NOMO-1 treated with DMSO at 0.1 percent for 48 hours (cell line): ENCODE data around the gene ULK3.

ENCODE experiments used
- DNase-seq: peaks from one replicate; lab custom pipeline; 2025; ENCODE audit not compliant: unreplicated experiment; lab: John Stamatoyannopoulos, UW

ULK3 gene

DNA sequence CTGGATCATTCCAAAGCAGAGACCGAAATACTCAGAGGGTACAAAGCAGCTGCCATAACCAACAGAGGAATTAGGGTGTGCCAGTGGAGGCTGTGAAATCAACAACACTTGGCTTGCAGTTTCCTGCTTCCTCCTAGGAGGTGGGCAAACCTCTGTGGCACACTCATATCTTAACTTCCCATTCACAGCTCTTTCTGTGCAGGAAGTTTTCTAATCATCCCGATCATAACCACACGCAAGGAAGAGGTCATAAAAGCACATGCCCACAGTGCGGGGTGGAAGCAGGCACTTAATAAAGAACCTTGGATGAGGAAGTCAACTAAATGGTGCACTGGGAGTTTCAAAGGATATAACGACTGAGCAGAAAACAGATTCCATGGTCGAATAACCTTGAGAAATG, 25.1 kb upstream of the ULK3 start:
- peak; percentile 51 for DNase-seq

DNA sequence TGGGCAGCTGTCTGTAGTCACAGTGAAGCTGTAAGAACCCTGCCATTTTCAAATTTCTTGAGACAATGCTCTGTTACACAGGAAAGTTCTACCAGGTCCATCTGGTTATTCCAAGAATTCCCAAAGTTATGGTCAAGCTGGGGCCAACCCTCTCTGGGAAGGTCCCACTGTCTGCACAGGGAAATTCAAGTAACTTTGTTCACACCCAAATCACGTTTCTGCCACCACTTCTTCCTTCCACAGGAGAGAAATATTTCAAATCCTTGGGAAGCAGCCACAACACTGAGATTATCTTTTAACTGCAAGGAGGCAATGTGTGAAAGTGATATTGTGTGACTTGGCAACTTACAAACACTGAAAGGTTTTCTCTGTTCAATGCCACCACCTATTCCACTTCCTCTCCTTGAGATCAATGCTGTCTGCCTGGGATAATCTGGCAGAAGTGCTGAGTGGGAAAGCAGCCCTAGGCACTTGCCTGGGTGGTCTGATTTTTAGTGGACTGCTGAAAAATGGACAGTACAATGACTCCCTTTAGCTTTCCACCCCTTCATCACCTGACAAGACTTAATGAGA, 24.6 kb upstream of the ULK3 start:
- no peak for DNase-seq

DNA sequence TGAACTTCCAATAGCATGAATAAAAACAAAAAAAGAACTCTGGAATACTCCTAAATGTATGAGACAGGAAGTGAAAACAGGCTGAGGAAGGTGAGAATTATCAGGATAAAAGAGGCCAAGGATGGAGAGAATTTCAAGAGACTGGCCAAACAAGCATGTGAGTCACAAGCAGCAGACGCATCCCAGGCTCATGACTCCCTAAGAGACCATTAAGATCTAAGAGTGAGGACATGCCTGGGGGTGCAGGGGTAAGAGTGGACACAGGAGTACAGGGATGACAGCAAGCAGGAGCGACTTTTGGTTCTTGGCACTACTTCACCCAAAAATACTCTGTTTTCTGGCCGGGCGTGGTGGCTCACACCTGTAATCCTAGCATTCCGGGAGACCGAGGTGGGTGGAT, 23.1 kb upstream of the ULK3 start:
- no peak for DNase-seq

DNA sequence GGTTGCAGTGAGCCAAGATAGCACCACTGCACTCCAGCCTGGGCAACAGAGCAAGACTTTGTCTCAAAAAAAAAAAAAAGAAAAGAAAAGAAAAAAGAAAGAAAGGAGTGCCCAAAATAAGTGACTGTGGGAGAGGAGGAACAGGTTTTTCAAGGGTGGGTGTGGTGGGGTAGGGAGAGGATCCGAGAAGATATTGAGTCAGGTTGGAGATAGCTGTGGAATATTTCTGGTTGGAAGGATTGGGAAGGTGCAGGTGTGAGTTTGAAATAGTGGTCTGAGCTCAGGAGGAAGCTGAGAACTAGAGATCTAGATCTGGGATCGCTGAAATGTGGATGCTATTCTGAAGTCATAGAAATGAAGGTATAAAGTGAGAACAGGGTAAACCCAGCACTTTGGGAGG, 22.4 kb upstream of the ULK3 start:
- DNase-seq = no peak

DNA sequence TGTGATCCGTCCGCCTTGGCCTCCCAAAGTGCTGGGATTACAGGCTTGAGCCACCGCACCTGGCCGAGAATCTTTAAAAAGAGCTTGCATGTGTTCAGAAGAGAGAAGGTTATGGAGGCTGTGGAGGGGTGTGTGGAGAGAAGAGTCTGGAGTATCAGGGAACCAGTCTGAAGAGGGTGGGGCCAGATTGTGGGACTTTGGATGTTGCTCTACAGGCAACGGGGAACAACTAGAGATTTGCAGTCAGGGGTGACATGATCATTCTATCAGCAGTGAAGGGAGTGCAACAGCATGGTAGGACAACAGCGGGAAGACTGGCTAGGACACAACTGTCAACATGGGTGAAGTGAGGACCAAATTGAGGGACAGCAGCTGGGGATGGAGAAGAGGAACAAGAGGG, 21.3 kb upstream of the ULK3 start:
- no peak for DNase-seq

DNA sequence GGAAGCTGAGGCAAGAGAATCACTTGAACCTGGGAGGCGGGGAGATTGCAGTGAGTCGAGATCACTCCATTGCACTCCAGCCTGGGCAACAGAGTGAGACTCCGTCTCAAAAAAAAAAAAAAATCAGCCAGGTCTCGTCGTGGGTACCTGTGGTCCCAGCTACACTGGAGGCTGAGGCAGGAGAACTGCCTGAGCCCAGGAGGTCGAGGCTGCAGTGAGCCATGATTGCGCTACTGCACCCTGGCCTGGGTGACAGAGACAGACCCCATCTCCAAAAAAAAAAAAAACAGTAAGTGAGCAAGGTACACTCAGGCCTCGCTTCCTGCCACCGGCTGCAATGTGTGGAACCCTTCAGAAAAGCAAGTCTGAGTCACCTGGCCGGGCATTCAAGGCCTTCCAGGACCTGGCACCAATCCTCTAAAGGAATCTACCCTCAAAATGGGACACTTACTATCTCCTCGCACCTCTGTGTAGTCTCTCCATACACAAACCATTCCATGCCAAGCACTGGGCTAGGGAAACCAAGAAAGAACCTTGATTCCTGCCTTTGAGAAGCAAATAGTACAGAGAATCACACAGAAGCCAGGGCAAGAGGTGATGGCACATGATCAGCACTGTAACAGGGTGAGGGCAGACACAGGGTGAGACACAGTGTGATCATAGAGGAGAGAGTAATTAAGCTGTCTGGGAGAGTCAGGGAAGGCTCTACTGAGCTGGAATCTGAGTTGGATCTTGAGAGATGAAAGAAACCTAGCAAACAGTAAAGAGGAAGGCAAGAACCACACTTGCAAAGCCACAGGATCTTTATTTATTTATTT, 20.5 kb upstream of the ULK3 start:
- DNase-seq = no peak

DNA sequence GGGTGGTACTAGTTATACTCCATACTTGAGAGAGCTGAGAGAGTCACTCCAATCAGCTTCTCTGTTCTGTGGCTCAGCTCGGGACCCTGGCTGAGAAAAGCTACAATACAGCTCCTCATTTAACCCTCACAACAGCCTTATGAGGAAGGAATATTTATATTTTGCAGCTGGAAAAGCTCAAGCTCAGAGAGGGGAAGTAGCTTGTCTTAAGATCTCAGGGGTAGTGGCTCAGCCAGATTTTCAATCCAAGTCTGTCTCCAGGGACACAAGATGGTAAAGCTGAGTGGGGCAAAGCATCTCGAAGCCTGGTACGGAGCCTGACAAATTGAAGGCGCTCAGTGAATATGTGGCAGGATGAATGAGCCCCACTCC, 15.4 kb upstream of the ULK3 start:
- DNase-seq = no peak

DNA sequence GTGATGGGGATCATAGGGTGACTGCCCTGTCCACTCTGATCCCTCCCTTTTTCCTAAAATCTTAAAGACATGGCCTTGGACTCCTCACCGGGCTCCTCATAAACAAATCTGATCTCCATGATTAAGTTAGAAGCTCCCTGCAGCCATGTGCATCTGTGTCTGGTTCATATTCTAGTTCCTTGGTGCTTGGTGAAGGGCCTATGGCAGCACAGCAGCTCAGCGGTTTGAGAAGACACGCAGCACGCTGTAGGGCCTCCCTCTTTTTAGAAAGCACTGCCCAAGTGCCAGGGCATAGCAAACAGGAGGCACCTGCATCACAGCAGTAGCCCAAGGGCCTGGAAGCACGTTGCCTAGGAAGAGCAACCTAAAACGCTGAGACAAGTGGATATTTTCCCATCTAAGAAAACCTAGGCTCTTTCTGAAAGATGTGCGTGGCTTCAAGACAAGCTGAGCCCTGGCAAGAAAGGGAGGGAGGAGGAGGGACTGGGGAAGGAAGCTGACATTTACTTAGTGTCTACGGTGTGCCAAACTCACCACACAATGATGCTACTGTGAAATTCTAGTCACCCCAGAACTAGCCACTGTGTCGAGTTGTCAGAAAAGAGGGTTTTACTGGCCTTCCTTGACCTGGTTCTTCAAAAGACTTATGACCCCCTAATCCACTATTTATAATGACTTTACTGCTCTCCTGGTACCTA, 14.9 kb upstream of the ULK3 start:
- no peak for DNase-seq

DNA sequence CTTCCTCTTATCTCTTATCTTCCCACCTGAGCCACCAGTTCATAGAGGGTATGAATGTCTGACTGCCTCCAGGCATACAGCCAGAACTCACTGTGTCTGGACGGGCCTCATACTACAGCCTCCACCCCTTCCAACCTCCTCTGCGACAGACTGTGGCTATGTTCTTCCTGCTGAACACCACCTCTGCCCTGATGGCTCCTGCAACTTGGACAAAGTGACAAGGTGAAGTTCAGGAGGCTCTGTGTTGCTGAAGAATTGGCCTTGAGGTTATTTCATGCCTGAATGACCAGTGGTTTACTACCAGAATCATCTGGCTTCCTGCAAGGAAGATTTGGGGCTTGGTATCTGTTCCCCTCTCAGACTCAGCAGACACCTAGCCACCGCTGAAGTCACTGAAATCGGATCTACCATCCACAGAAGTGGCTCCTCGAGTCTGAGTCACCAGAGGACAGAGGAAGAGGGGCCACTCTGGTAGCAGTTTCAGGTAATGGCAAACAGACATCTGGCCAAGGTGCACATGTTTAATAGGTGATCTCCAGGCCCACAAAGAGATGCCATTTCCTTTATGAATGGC, 14.2 kb upstream of the ULK3 start:
- DNase-seq = no peak

DNA sequence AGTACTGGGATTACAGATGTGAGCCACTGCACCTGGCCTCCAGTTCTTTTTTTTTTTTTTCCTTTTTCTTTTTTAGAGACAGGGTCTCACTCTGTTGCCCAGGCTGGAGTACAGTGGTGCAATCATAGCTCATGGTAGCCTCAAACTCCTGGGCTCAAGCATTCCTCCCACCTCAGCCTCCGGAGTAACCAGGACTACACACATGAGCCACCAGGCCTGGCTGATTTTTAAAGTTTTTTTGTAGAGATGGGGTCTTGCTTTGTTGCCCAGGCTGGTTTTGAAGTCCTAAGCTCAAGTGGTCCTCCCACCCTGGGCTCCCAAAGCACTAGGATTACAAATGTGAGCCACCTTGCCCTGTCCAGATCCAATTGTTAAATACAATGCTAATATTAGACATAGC, 13.6 kb upstream of the ULK3 start:
- DNase-seq = no peak

DNA sequence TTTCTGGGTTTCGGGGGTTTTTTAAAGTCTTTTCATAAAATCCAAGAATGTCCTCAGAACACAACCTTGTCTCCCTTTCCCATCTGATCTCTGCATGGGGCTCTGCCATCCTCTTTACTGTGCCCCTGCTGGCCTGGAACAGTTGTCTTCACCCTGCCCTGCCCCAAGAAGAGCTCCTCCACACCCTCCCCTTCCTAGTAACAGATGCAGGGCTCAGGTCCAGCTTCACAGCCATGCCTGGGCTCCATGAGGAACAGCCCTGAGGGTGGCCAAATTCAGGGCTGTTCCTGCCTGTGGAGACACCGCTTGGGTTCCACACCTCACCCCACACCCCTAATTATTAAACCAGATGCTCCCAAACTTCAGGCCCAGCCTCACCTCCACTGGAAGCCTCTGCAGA, 12.9 kb upstream of the ULK3 start:
- DNase-seq = no peak

DNA sequence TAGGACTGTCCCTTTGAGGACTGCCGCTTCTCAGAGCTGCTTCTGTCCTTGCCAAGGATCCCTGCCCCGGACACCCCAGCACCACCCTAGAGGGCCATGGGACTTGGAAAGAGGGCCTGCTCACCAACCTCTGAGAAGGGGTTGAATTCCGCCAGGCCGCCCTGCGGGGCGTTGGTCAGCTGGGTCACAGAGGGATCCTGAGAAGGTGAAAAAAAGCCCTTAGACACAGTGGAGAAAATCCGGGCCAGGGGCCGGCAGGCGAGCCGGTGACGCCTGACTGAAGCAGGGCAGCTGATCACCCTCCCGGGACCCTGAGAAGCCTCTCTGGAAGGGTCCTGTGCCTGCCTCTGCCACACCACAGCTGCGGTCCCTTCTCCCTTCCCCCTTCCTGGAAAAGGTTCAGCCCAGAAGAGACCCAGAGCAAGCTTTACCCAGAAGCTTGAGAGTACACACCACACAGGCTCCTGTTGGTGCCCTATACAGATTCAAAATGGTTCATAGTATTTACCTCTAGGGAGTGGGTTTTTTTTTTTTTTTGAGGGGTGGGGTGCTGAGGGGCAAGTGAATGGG, 11.6 kb upstream of the ULK3 start:
- no peak for DNase-seq

DNA sequence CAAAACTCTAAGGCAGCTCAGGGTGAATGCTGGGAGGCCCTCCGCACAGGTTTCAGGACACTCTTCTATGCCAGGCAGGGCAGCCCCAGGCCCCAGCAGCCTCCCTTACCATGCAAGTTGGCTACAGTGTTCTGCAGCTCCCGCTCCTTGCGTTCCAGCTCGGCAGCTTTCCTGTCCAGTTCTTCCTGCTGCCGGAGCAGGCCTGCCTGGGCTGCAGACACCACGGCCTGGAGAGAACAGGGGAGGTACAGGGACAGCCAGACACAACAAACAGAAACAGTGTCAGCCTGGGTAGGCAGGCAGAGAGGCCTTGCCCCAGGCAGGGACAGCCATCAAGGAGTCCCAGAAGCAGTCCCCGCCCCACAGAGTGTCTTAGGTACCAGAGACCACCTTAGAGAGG, 9.0 kb upstream of the ULK3 start:
- no peak for DNase-seq

DNA sequence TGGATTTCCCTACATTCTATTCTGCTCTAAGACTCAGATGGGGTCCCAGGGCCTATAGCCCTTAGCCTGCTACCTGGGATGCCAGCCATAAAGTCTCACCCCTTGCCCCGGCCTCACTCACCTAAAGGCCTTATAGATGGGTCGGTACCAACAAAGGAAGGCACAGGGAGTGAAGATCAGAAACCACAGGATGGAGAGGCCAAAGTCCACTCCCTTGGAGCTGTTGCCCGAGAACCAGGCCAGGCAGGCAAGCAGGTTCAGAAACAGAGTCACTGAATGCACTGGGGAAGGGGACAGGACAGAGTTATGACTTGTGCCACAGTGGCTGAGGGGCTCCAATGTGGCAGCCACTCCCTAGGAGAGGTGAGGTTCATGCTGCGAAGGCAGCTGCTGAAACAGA, 7.4 kb upstream of the ULK3 start:
- no peak for DNase-seq

DNA sequence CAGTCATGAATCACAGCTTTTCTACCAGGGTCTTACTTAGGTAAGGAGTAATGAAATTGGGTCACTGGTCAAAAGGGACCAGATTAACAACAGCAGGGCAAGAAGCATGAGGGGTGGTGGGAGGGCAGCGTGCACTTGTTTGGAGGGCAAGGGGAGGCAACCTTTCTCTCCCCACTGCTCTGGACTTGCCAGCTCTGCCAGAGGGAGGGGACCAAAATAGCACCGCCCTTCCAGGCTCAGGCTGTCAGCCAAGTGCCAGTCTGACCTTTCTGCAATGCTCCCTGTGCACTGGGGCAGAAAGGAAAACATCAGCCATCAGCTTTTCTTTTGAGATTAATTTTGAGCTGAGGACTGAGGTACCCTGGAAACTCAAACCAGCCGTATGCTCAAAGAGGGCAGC, 4.5 kb upstream of the ULK3 start:
- DNase-seq = no peak

DNA sequence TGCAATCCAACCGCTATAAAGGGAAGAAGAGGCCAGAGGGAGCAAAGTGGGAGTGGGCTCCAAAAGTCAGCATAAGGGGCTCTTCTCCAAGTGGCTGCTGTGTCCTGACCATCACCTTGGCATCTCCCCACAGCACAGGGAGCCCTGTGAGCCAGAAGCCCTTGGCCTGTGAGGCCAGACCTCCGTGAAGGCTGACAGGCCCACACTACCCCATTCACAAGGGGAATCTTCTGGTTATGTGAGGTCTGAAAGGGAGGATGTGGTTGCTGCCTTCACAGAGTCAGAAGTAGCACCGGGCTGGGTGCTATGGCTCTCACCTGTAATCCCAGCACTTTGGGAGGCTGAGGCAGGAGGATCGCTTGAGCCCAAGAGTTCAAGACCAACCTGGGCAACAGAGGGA, 2.6 kb upstream of the ULK3 start:
- DNase-seq = no peak

DNA sequence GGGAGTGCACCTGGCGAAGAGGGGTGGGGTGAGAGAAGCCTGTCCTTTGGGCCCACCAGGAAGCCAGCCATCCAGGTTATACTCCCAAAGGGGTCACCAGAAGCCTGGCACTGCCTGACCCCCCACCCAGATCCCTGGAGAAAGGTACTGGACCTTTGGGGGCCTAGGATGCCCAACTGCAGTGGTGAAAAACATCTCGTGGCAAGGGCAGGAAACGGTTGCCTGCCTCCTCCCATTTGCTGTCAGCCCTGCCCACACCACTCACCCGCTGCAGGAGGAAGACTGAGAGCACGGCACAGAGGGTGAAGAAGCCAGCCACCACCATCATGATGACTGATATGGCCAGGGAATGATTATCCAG, 2.2 kb upstream of the ULK3 start:
- no peak for DNase-seq

DNA sequence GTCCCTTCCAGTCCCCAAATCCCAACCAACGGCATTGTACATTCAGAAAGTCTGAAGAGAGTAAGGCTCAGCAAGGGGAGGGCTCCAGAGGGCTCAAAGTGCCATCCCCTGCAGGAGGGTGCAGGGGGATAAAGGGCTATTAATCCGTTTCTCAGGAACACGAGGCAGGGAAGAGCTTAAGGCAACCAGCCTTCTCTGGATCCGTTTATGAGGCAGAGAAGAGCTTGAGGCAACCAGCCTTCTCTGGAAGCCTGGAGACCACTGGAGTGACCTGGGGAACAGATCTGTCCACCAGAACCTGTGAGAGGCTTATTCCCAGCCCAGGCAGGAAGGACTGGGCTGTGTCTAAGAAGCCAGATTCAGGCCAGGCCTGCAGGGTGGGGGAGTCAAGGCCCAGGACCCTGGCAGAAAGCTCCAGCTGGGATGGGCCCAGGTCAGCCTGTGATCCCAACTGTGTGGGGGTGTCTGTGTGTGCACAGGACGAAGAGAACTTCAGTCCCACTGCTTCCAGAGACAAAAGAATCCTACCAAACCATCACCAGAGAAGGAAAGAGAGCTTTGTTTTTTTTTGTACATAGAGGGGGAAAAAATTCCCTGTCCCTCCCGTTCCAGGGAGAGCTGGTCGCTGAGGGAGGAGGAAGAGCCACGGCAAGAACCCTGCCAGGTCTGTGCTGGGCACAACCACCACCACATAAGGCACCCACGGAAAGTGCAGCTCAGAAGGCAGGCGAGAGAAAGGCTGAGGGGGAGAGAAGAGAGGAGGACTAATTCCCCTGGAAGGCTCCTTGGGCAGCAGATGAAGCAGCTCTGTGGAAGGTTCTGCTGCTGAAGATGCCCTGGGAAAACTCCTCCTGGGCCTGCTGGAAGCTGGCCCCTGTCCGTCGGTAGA, 1.6 kb upstream of the ULK3 start:
- DNase-seq = no peak

DNA sequence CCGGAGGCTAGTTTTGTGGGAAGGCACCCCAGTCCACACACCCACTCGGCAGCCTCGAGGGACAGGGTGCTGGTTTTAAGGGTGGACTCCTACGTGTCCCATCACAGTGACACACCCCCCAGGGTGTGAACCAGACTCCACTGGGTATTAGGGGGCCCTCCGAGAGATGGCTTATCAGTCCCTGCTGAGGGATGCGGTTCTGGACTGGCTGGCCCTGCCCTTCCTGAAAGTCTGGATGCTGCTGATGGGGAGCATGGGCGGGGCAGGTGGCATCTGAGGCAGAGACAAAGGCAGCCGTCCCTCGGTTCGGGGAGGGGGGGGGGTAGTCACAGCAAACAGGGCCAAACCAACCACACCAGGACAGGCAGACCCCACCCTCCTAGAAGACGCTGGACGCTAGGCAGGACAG, 939 bp upstream of the ULK3 start:
- no peak for DNase-seq

DNA sequence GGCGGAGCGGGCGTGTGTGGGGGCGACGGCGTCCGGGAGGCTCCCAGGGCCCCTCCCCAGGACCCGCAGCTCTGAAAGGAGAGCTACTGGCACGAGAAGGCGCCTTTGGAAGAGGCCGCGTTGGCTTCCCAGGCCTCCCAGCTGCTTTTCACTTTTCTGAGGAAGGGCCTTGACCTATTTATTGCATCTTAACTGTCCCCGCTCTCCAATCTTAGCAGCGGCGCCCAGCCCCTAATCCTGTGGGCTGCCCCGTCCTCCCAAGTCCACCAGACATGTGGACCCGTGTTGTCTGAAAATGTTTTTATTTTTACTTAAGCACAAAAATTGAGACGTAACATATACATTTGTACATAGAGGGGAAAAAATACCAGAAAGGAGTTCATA, 481 bp upstream of the ULK3 start:
- no peak for DNase-seq

DNA sequence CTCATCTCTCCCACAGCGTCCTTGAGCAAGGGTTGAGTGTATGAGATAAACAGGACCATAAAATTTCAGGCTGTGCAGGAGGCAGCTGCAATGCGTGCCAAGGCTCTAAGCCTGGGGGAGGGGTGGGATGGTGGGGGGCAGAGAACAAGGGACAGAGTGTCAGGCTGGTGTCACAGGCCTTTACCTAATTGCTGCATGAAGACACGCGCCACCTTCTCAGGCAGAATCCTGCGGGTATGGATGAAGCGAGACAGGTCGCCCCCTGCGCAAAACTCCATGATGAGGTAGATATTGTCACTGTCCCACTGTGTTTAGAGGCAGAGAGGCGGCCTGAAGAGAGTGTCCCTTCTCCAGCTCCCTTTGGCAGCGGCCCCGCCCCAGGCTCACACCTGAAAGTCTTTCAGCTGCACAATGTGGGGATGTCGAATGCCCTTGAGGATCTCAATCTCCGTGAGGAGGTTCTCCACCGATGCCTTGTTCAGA, 1.0 kb downstream of the ULK3 start:
- no peak for DNase-seq
